ENCODE data around the gene MAS1L. TPM values are rescaled to one million over a fixed set of nuclear protein-coding genes. Genes with fewer than 3 reads are reported as not detected.
"Not testable (repeated sequence)": the region's sequence is repeated elsewhere in the genome, so short reads cannot be mapped to it uniquely, and the experiment has no call there.

The MAS1L gene
- total RNA-seq, 1 donor from 2014 or later, result not detected

GRCh38 chr6:29483186-29483585 is 4.6 kb downstream of the MAS1L start:
- DNase-seq (ENCODE audit: low spot score), result no peak

- no peak for DNase-seq (ENCODE audit: low spot score)
These were observed 8.2 kb downstream of the MAS1L start for GRCh38 chr6:29479560-29479959.

GRCh38 chr6:29478740-29479139 is 9.0 kb downstream of the MAS1L start:
- no peak for DNase-seq (ENCODE audit: low spot score)

GRCh38 chr6:29477923-29478450 is 9.8 kb downstream of the MAS1L start:
- DNase-seq (ENCODE audit: low spot score), result no peak

GRCh38 chr6:29474996-29475395 is 12.8 kb downstream of the MAS1L start:
- DNase-seq (ENCODE audit: low spot score), result no peak

- DNase-seq (ENCODE audit: low spot score), result no peak
These were observed 21.5 kb downstream of the MAS1L start for GRCh38 chr6:29466241-29466640.

GRCh38 chr6:29465801-29466200 is 22.0 kb downstream of the MAS1L start:
- no peak for DNase-seq (ENCODE audit: low spot score)

- no peak for DNase-seq (ENCODE audit: low spot score)
These were observed 22.5 kb downstream of the MAS1L start for GRCh38 chr6:29465279-29465678.

GRCh38 chr6:29462022-29462421 is 25.7 kb downstream of the MAS1L start:
- DNase-seq (ENCODE audit: low spot score), result no peak

GRCh38 chr6:29461021-29461814 is 26.5 kb downstream of the MAS1L start:
- DNase-seq (ENCODE audit: low spot score), result no peak

- DNase-seq (ENCODE audit: low spot score), result no peak
These were observed 30.8 kb downstream of the MAS1L start, which contains the start of the genes OR11A1 and OR2H1 for GRCh38 chr6:29456971-29457370. TSS of gene OR11A1 (minus strand) at chr6:29457071. CDS start at chr6:29427641, 29,430 bp downstream. TSS of gene OR2H1 (plus strand) at chr6:29457155. CDS start at chr6:29461770, 4,615 bp downstream.

- no peak for DNase-seq (ENCODE audit: low spot score)
These were observed 36.1 kb downstream of the MAS1L start for GRCh38 chr6:29451471-29452193.

- no peak for DNase-seq (ENCODE audit: low spot score)
These were observed 40.1 kb downstream of the MAS1L start for GRCh38 chr6:29447670-29448069.

- not testable (repeated sequence) for DNase-seq (ENCODE audit: low spot score)
These were observed 43.7 kb downstream of the MAS1L start for GRCh38 chr6:29444031-29444430.

GRCh38 chr6:29442719-29443118 is 45.0 kb downstream of the MAS1L start:
- no peak for DNase-seq (ENCODE audit: low spot score)

- no peak for DNase-seq (ENCODE audit: low spot score)
These were observed 48.8 kb downstream of the MAS1L start, which contains the start of gene OR10C1 for GRCh38 chr6:29439006-29439405. TSS of gene OR10C1 (plus strand) at chr6:29439306. CDS start at chr6:29440016, 710 bp downstream.

- DNase-seq (ENCODE audit: low spot score), result not testable (repeated sequence)
These were observed 51.0 kb downstream of the MAS1L start for GRCh38 chr6:29436730-29437129.

Other genes starting within 250 kb of the MAS1L start
- gene OR14J1, start 186.3 kb downstream of the MAS1L start, total RNA-seq, result not detected
- gene OR5V1, start 119.1 kb downstream of the MAS1L start, total RNA-seq, result not detected
- not detected for gene OR12D3, start 112.7 kb downstream of the MAS1L start, total RNA-seq
- gene OR12D2, start 92.3 kb downstream of the MAS1L start, total RNA-seq, result not detected
- gene OR12D1, start 73.0 kb downstream of the MAS1L start, total RNA-seq, result not detected
- not detected for gene OR10C1, start 48.6 kb downstream of the MAS1L start, total RNA-seq
- not detected for gene OR11A1, start 30.9 kb downstream of the MAS1L start, total RNA-seq
- gene OR2H1, start 30.8 kb downstream of the MAS1L start, total RNA-seq, result not detected
- gene UBD, start 71.8 kb upstream of the MAS1L start, total RNA-seq, result 8.8 TPM
- gene OR2H2, start 97.2 kb upstream of the MAS1L start, total RNA-seq, result not detected
- 64.3 TPM for gene GABBR1, start 145.2 kb upstream of the MAS1L start, total RNA-seq
- not detected for gene MOG, start 169.1 kb upstream of the MAS1L start, total RNA-seq
- gene ZFP57, start 193.2 kb upstream of the MAS1L start, total RNA-seq, result 3.0 TPM
- 51.6 TPM for gene HLA-F, start 235.5 kb upstream of the MAS1L start, total RNA-seq